HepG2 (cell line): ENCODE results near the gene IRX3. TPM values are rescaled to one million over a fixed set of nuclear protein-coding genes. Genes with fewer than 3 reads are reported as not detected.

Experiments
- BRF2 ChIP-seq: sonication (generic); formaldehyde crosslinking; IDR thresholded peaks from 2 replicates; pipeline ENCODE4 v1.8.1; 2022; ENCODE audit warnings: mild to moderate bottlenecking, missing genetic modification reagents
- CC2D1A ChIP-seq: sonication (generic); formaldehyde crosslinking; IDR thresholded peaks from 2 replicates; pipeline ENCODE4 v1.8.1; 2023; ENCODE audit warnings: mild to moderate bottlenecking, missing genetic modification reagents
- CEBPG ChIP-seq: IDR thresholded peaks from 2 replicates; pipeline ENCODE4 v1.6.1; 2016
- HMGXB3 ChIP-seq: sonication (generic); formaldehyde crosslinking; IDR thresholded peaks from 2 replicates; pipeline ENCODE4 v1.4.0; 2020; ENCODE audit warnings: missing genetic modification reagents, borderline replicate concordance
- HOXA3 ChIP-seq: sonication (generic); formaldehyde crosslinking; IDR thresholded peaks from 2 replicates; pipeline ENCODE4 v1.5.0; 2020; ENCODE audit warnings: missing genetic modification reagents
- KDM4B ChIP-seq: sonication (generic); formaldehyde crosslinking; IDR thresholded peaks from 2 replicates; pipeline ENCODE4 v1.4.0; 2020; ENCODE audit warnings: missing genetic modification reagents
- LBX2 ChIP-seq: sonication (generic); formaldehyde crosslinking; IDR thresholded peaks from 2 replicates; pipeline ENCODE4 v1.5.0; 2020; ENCODE audit warnings: missing genetic modification reagents, mild to moderate bottlenecking, borderline replicate concordance
- NFKBIZ ChIP-seq: IDR thresholded peaks from 2 replicates; pipeline ENCODE4 v1.6.1; 2018; ENCODE audit warnings: missing genetic modification reagents, missing compliant biosample characterization
- RBAK ChIP-seq: sonication (generic); formaldehyde crosslinking; IDR thresholded peaks from 2 replicates; pipeline ENCODE4 v1.5.1; 2020; ENCODE audit warnings: mild to moderate bottlenecking, missing genetic modification reagents
- STAG1 ChIP-seq: sonication (generic); formaldehyde crosslinking; IDR thresholded peaks from 2 replicates; pipeline ENCODE4 v1.4.0; 2020; ENCODE audit warnings: missing genetic modification reagents
- TCF12 ChIP-seq, 2 experiments: fragments of 450-650 bp in 1 of 2; sonication (generic) in 1 of 2; formaldehyde crosslinking in 1 of 2; IDR thresholded peaks; 2 replicates each; pipeline versions ENCODE4 v1.6.1 to v1.8.0; 2017 to 2022; ENCODE audit warnings: antibody characterized with exemption in 1 of 2, mild to moderate bottlenecking in 1 of 2, missing genetic modification reagents in 1 of 2, moderate library complexity in 1 of 2
- TEAD3 ChIP-seq: optimal IDR thresholded peaks from 2 replicates; pipeline ENCODE3; 2016; ENCODE audit warnings: borderline replicate concordance
- U2AF1 ChIP-seq: fragments of 200-400 bp; formaldehyde crosslinking; optimal IDR thresholded peaks from 2 replicates; pipeline ENCODE3; 2017; ENCODE audit warnings: mild to moderate bottlenecking, low read depth, low read length
- ZNF256 ChIP-seq: sonication (generic); formaldehyde crosslinking; conservative IDR thresholded peaks from 2 replicates; pipeline ENCODE4 v1.4.0; 2020; ENCODE audit warnings: missing genetic modification reagents
- ZNF543 ChIP-seq: sonication (generic); formaldehyde crosslinking; IDR thresholded peaks from 2 replicates; pipeline ENCODE4 v1.4.0; 2020; ENCODE audit warnings: mild to moderate bottlenecking, missing genetic modification reagents
- ZNF557 ChIP-seq: sonication (generic); formaldehyde crosslinking; IDR thresholded peaks from 2 replicates; pipeline ENCODE4 v1.4.0; 2020; ENCODE audit warnings: missing genetic modification reagents
- ZNF724P ChIP-seq: sonication (generic); formaldehyde crosslinking; IDR thresholded peaks from 2 replicates; pipeline ENCODE4 v1.8.0; 2022; ENCODE audit warnings: missing genetic modification reagents, borderline replicate concordance
- ZNF740 ChIP-seq: sonication (generic); formaldehyde crosslinking; IDR thresholded peaks from 2 replicates; pipeline ENCODE4 v1.4.0; 2020; ENCODE audit warnings: missing genetic modification reagents
- ZNF749 ChIP-seq: sonication (generic); formaldehyde crosslinking; IDR thresholded peaks from 2 replicates; pipeline ENCODE4 v1.8.0; 2022; ENCODE audit warnings: mild to moderate bottlenecking, missing genetic modification reagents, moderate library complexity, borderline replicate concordance
- ZNF775 ChIP-seq: sonication (generic); formaldehyde crosslinking; IDR thresholded peaks from 2 replicates; pipeline ENCODE4 v1.4.0; 2020; ENCODE audit warnings: missing genetic modification reagents, mild to moderate bottlenecking, moderate library complexity, borderline replicate concordance
- polyA plus RNA-seq, 8 experiments: library from polyadenylated mRNA; depleted of rRNA in 3 of 8; stranded (reverse) in 7 of 8; unstranded in 1 of 8; fragments of >200 nt; fragmentation: Illumina TruSeq in 4 of 8; extraction: Trizol in 4 of 8; gene quantifications; 2 replicates each; pipeline versions ENCODE4 v1.2.1 to v1.2.3, GENCODE V29; 2011 to 2016; ENCODE audit warnings: low read depth in 4 of 8, missing spikeins in 1 of 8, mixed read lengths in 1 of 8; ENCODE audit not compliant: insufficient read depth in 1 of 8
- total RNA-seq, 5 experiments: library from RNA; depleted of rRNA; stranded (reverse); fragments of >200 nt; fragmentation: Illumina TruSeq; extraction: Trizol; gene quantifications; 2 replicates each; pipeline ENCODE4 v1.2.3, GENCODE V29; 2016; ENCODE audit warnings: low read depth in 1 of 5

IRX3 gene
- total and polyA plus RNA-seq, 2 of the 13 experiments (the other 11 are each of a cell fraction or from before 2014, with no cell fraction given), result 9.2 to 16.4 TPM

- TF ChIP-seq TEAD3 (CRISPR knock-in tag) (peak; percentile 36), ZNF543 (CRISPR knock-in tag) (peak; percentile 26; the same call in 1 of the 2 replicates), LBX2 (no peak), HOXA3 (CRISPR knock-in tag) (no peak; the same call in 1 of the 2 replicates), STAG1 (CRISPR knock-in tag) (peak; percentile 60; the same call in 1 of the 2 replicates), TCF12 (IDR thresholded peaks at IDR 0.05) (no peak), TCF12 (CRISPR knock-in tag; IDR thresholded peaks at IDR 0.05) (0 out of 2 replicates have a peak, but pooled peaks have one; percentile 45), CEBPG (CRISPR knock-in tag) (no peak), ZNF724P (CRISPR knock-in tag) (peak; percentile 75; the same call in 1 of the 2 replicates), ZNF749 (CRISPR knock-in tag) (no peak), ZNF740 (CRISPR knock-in tag) (no peak), RBAK (CRISPR knock-in tag) (no peak), BRF2 (CRISPR knock-in tag) (no peak), NFKBIZ (CRISPR knock-in tag) (no peak), ZNF775 (CRISPR knock-in tag) (no peak), ZNF256 (no peak), ZNF557 (CRISPR knock-in tag) (no peak), U2AF1 (no peak), KDM4B (CRISPR knock-in tag) (0 out of 2 replicates have a peak, but pooled peaks have one; percentile 52), HMGXB3 (CRISPR knock-in tag) (no peak), CC2D1A (CRISPR knock-in tag) (no peak)
Measured at GRCh38 chr16:54285414-54286089, 1.0 kb downstream of the IRX3 start (continued).
